T-cell (primary cell): ENCODE measurements around the gene ELMOD1. TPM values are rescaled to one million over a fixed set of nuclear protein-coding genes. Genes with fewer than 3 reads are reported as not detected.

Experiments
- ATAC-seq, 4 experiments: fragments of 200-7000 bp in 3 of 4; fragments of 150-1000 bp in 1 of 4; cut with Tn5 transposase; replicated peaks in 1 of 4; 1 replicate in 3 of 4; 2 replicates in 1 of 4; pipeline ENCODE4 v1.10.0; 2021; ENCODE audit warnings: moderate library complexity in 3 of 4, mild to moderate bottlenecking in 2 of 4, moderate number of reproducible peaks in 1 of 4
- CTCF ChIA-PET, 2 donors: fragments of 300-600 bp; sonication (Branson Sonifier 250); formaldehyde crosslinking; loops; one replicate each; lab custom pipeline; 2022; ENCODE audit warnings: antibody characterized with exemption in 2 of 2; lab: Charles Lee
- POLR2A ChIA-PET, 2 donors: fragments of 300-600 bp; sonication (Branson Sonifier 250); formaldehyde crosslinking; loops; one replicate each; lab custom pipeline; 2022; ENCODE audit warnings: antibody characterized with exemption in 2 of 2; lab: Charles Lee
- DNase-seq, 35 experiments: peaks; one replicate each; pipeline versions ENCODE4 v3.0.0 to v3.0.0-alpha.2; 2013 to 2023
- H3K27ac ChIP-seq: one replicate; pipeline ENCODE4 v1.5.1; 2013; ENCODE audit warnings: low read length
- H3K27me3 ChIP-seq, 2 experiments: replicated peaks in 1 of 2; 1 replicate in 1 of 2; 2 replicates in 1 of 2; pipeline versions ENCODE4 v1.6.1 to v1.7.0; 2013; ENCODE audit warnings: low read length in 1 of 2, mixed read lengths in 1 of 2; ENCODE audit not compliant: control insufficient read depth in 2 of 2, insufficient read depth in 2 of 2; ENCODE audit errors: extremely low read depth in 1 of 2
- H3K36me3 ChIP-seq, 2 donors: 1 replicate in 1 of 2; 2 replicates in 1 of 2; pipeline versions ENCODE4 v1.6.1 to v1.7.0; 2013; ENCODE audit warnings: low read length in 1 of 2; ENCODE audit not compliant: control insufficient read depth in 2 of 2, insufficient read depth in 1 of 2; ENCODE audit errors: extremely low read depth in 1 of 2
- H3K4me1 ChIP-seq, 2 experiments: 1 replicate in 1 of 2; 2 replicates in 1 of 2; pipeline versions ENCODE4 v1.6.1 to v1.7.0; 2013; ENCODE audit warnings: low read length in 2 of 2, mixed read lengths in 1 of 2; ENCODE audit not compliant: insufficient read depth in 2 of 2, control insufficient read depth in 1 of 2; ENCODE audit errors: extremely low read depth in 1 of 2
- H3K4me3 ChIP-seq, 2 donors: 1 replicate in 1 of 2; 2 replicates in 1 of 2; pipeline versions ENCODE4 v1.5.1 to v1.7.0; 2013; ENCODE audit warnings: mild to moderate bottlenecking in 2 of 2, low read length in 1 of 2, moderate library complexity in 1 of 2; ENCODE audit not compliant: control insufficient read depth in 1 of 2; ENCODE audit errors: extremely low read depth in 1 of 2
- H3K9me3 ChIP-seq: 2 replicates; pipeline ENCODE4 v1.7.0; 2013
- H3K27ac Mint-ChIP-seq, 2 donors: one replicate each; pipeline ENCODE4 v1.8.0; 2020 to 2021; ENCODE audit warnings: mild to moderate bottlenecking in 2 of 2, mixed read lengths in 2 of 2
- H3K27me3 Mint-ChIP-seq, 2 donors: one replicate each; pipeline ENCODE4 v1.8.0; 2021 to 2022; ENCODE audit warnings: mixed read lengths in 2 of 2
- H3K36me3 Mint-ChIP-seq: one replicate; pipeline ENCODE4 v1.8.0; 2021; ENCODE audit warnings: mixed read lengths
- H3K4me1 Mint-ChIP-seq, 3 donors: one replicate each; pipeline ENCODE4 v1.8.0; 2020 to 2022; ENCODE audit warnings: mixed read lengths in 3 of 3, mild to moderate bottlenecking in 1 of 3
- H3K4me3 Mint-ChIP-seq, 3 donors: one replicate each; pipeline ENCODE4 v1.8.0; 2020 to 2022; ENCODE audit warnings: mild to moderate bottlenecking in 3 of 3, mixed read lengths in 3 of 3, moderate library complexity in 3 of 3
- H3K9me3 Mint-ChIP-seq, 3 donors: one replicate each; pipeline ENCODE4 v1.8.0; 2020 to 2022; ENCODE audit warnings: mixed read lengths in 3 of 3
- whole genome bisulfite sequencing: methylation state at CpG from one replicate; pipeline ENCODE4 v1.1.5; 2013; ENCODE audit warnings: missing lambda C conversion rate; ENCODE audit not compliant: insufficient coverage; 5-methylcytosine and 5-hydroxymethylcytosine counted together
- total RNA-seq, 35 experiments: library from RNA in 6 of 35; stranded (reverse) in 6 of 35; fragments of 120-200 nt in 1 of 35; gene quantifications; one replicate each; pipeline versions ENCODE4 v1.2.1 to v1.2.4 and lab custom pipeline; 2013 to 2026

Gene ELMOD1
- total RNA-seq, 5 donors from 2014 or later (not counting 1 experiment from before 2014, with no cell fraction given), result not detected

DNA sequence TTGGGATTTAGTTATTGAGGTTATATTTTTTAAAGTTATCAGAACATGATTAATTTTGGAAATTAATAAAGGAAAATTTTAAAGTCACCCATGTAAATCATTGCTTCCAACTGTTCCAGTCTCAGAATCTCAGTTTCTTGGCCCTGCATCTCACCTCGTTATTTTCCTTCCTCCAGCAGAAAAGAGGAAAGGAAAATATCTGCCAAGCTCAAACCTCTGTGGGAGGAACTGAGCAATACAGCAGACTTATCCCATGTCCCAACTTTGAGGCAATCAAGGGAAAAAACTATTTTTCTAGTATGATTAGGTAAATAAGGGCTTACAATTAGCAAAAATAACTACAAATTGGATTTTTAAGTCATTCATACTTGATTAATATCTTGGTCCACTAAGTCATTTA is 30.1 kb downstream of the ELMOD1 start:
- H3K27me3 Mint-ChIP-seq, result peaks cover 44% of the 10 kb centered on the region in 2 donors
- Histone ChIP-seq H3K4me1 (no peaks in the 10 kb centered on the region), H3K36me3 (no peaks in the 10 kb centered on the region), H3K9me3 (no peaks in the 10 kb centered on the region), H3K27ac (no peak overlapping the region), H3K4me3 (no peak overlapping the region), H3K27me3 (peaks cover 7% of the 10 kb centered on the region in 2 experiments)
- ATAC-seq (no peak), DNase-seq (no peak)
- peaks cover 0 to 10% (median 0%) of the 10 kb centered on the region in 3 donors for H3K4me1 Mint-ChIP-seq
- H3K9me3 Mint-ChIP-seq, result no peaks in the 10 kb centered on the region
- H3K4me3 Mint-ChIP-seq, result no peak overlapping the region
- H3K27ac Mint-ChIP-seq, result no peak overlapping the region
- WGBS, result no CpG with 5 or more reads among the region's 1 CpG
- ChIA-PET POLR2A (no interaction called here), CTCF (interaction anchor here in 1 of 2 donors (1.1 kb wide), 1 partner anchor 9 kb away, joined by 3 read pairs; no protein-coding TSS in a partner anchor)
- no peaks in the 10 kb centered on the region for H3K36me3 Mint-ChIP-seq

DNA sequence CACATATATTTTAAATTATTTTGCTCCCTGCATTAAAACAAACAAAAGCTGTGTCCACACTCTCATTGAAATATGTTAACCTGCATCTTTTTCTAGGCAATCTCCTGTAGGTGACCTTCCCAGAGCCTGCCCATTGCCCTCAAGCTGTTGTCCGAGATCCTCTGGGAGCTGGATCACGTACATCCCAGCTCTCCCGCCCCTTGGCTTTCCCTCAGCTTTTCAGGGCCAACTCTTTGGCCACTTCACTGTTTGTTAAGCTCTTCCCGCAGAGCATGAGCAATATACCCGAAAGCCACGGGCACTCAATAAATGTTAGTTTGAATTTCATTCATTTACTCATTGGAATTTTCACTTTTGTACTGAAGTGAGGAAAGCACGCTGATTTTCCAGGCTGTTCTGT is 32.2 kb downstream of the ELMOD1 start:
- no peaks in the 10 kb centered on the region for H3K4me1 ChIP-seq
- H3K27me3 ChIP-seq, result peaks cover 4 to 7% of the 10 kb centered on the region in 2 experiments
- H3K27ac Mint-ChIP-seq, result no peak overlapping the region
- ATAC-seq (no peak), DNase-seq (no peak)
- no peaks in the 10 kb centered on the region for H3K36me3 Mint-ChIP-seq
- peaks cover 50 to 52% of the 10 kb centered on the region in 2 donors for H3K27me3 Mint-ChIP-seq
- H3K4me3 ChIP-seq, result no peak overlapping the region
- no peak overlapping the region for H3K27ac ChIP-seq
- ChIA-PET POLR2A (no interaction called here), CTCF (no interaction called here)
- H3K4me3 Mint-ChIP-seq, result no peak overlapping the region
- 60% methylated on average over 6 of the region's 7 CpGs for WGBS
- H3K9me3 Mint-ChIP-seq, result no peaks in the 10 kb centered on the region
- no peaks in the 10 kb centered on the region for H3K36me3 ChIP-seq
- H3K4me1 Mint-ChIP-seq, result peaks cover 0 to 10% (median 0%) of the 10 kb centered on the region in 3 donors
- no peaks in the 10 kb centered on the region for H3K9me3 ChIP-seq

- Histone ChIP-seq H3K27ac (no peak overlapping the region), H3K4me1 (no peaks in the 10 kb centered on the region), H3K4me3 (no peak overlapping the region), H3K36me3 (no peaks in the 10 kb centered on the region), H3K27me3 (peaks cover 3 to 7% of the 10 kb centered on the region in 2 experiments), H3K9me3 (no peaks in the 10 kb centered on the region)
- Mint-ChIP-seq H3K4me1 (peaks cover 0 to 10% (median 0%) of the 10 kb centered on the region in 3 donors), H3K27me3 (peaks cover 58% of the 10 kb centered on the region in 2 donors), H3K4me3 (no peak overlapping the region), H3K9me3 (no peaks in the 10 kb centered on the region), H3K36me3 (no peaks in the 10 kb centered on the region), H3K27ac (no peak overlapping the region)
- POLR2A ChIA-PET, result interaction anchor here in 1 of 2 donors (0.6 kb wide), 1 partner anchor 190 kb away, joined by 3 read pairs; no protein-coding TSS in a partner anchor
- ATAC-seq (no peak), DNase-seq (no peak)
- CTCF ChIA-PET, result no interaction called here
- no CpG with 5 or more reads among the region's 10 CpGs for whole genome bisulfite sequencing
Measured at GRCh38 chr11:107624983-107625684, 34.2 kb downstream of the ELMOD1 start.

DNA sequence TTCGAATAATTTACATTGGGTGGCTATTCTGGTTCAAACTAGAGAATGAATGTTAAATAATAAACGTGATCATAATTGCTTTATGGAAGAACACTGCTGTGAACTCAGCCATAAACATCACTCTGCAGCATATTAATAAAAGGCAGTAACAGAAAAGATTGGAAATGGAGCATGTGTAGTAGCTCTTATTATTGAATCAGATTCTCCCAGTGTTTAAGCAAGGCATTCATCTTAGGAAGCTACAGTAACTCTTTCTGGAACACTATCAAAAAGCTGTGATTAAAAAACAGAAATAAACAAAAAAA is 34.7 kb downstream of the ELMOD1 start:
- ATAC-seq (no peak), DNase-seq (no peak)
- CTCF ChIA-PET, result no interaction called here
- Mint-ChIP-seq H3K36me3 (no peaks in the 10 kb centered on the region), H3K4me1 (peaks cover 0 to 10% (median 0%) of the 10 kb centered on the region in 3 donors), H3K4me3 (no peak overlapping the region), H3K27me3 (peaks cover 55 to 58% of the 10 kb centered on the region in 2 donors), H3K9me3 (no peaks in the 10 kb centered on the region), H3K27ac (no peak overlapping the region)
- H3K36me3 ChIP-seq, result no peaks in the 10 kb centered on the region
- H3K27me3 ChIP-seq, result peaks cover 0 to 7% of the 10 kb centered on the region in 2 experiments
- no peak overlapping the region for H3K27ac ChIP-seq
- POLR2A ChIA-PET, result interaction anchor here in 1 of 2 donors (0.6 kb wide), 1 partner anchor 189 kb away, joined by 3 read pairs; no protein-coding TSS in a partner anchor
- no peaks in the 10 kb centered on the region for H3K9me3 ChIP-seq
- no peak overlapping the region for H3K4me3 ChIP-seq
- no peaks in the 10 kb centered on the region for H3K4me1 ChIP-seq
- WGBS, result no CpG with 5 or more reads among the region's 2 CpGs

DNA sequence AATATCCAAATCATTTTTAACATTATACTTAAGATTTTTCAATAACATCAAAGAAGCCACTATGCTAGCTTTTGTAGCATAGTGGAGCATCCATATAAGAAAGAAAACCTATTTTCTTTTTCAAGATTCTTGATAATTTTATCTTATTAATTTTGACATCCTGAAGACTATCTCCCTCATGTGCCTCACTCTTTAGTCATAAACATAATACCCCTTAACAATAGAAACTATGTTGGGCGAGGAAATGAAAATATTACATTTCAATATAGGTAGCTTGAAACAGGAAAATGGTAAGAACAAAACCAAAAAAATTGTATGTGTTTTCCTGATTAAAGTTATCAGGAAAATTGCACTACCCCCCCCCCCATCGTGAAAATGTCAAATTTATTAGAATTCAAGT is 40.1 kb downstream of the ELMOD1 start:
- no CpG with 5 or more reads among the region's 2 CpGs for WGBS
- POLR2A ChIA-PET, result interaction anchor here in 1 of 2 donors (0.6 kb wide), 1 partner anchor 26 kb away, joined by 14 read pairs; no protein-coding TSS in a partner anchor
- no peak overlapping the region for H3K27ac ChIP-seq
- H3K4me1 ChIP-seq, result no peaks in the 10 kb centered on the region
- Mint-ChIP-seq H3K9me3 (no peaks in the 10 kb centered on the region), H3K36me3 (no peaks in the 10 kb centered on the region), H3K4me1 (no peaks in the 10 kb centered on the region), H3K27ac (no peak overlapping the region), H3K27me3 (peaks cover 44 to 53% of the 10 kb centered on the region in 2 donors), H3K4me3 (no peak overlapping the region)
- CTCF ChIA-PET, result no interaction called here
- no peak overlapping the region for H3K4me3 ChIP-seq
- no peaks in the 10 kb centered on the region for H3K27me3 ChIP-seq
- DNase-seq (no peak), ATAC-seq (no peak)
- no peaks in the 10 kb centered on the region for H3K9me3 ChIP-seq
- H3K36me3 ChIP-seq, result no peaks in the 10 kb centered on the region

GRCh38 chr11:107631931-107632330 is 41.0 kb downstream of the ELMOD1 start:
- CTCF ChIA-PET, result interaction anchor here in 1 of 2 donors (1.2 kb wide), 1 partner anchor 55 kb away, joined by 3 read pairs; no protein-coding TSS in a partner anchor
- no peak for ATAC-seq
- no peaks in the 10 kb centered on the region for H3K4me1 Mint-ChIP-seq

More at GRCh38 chr11:107631931-107632330, 41.0 kb downstream of the ELMOD1 start:
- no peak for DNase-seq
- no peaks in the 10 kb centered on the region for H3K27me3 ChIP-seq
- Mint-ChIP-seq H3K27me3 (peaks cover 44 to 45% of the 10 kb centered on the region in 2 donors), H3K36me3 (no peaks in the 10 kb centered on the region), H3K9me3 (no peaks in the 10 kb centered on the region), H3K4me3 (no peak overlapping the region), H3K27ac (no peak overlapping the region)
- H3K36me3 ChIP-seq, result no peaks in the 10 kb centered on the region
- H3K4me1 ChIP-seq, result no peaks in the 10 kb centered on the region
- POLR2A ChIA-PET, result no interaction called here
- no CpG with 5 or more reads among the region's 2 CpGs for WGBS
- H3K27ac ChIP-seq, result no peak overlapping the region
- no peaks in the 10 kb centered on the region for H3K9me3 ChIP-seq
- no peak overlapping the region for H3K4me3 ChIP-seq
